A673 (cell line): ENCODE data around the gene C2orf76. TPM values are rescaled to one million over a fixed set of nuclear protein-coding genes. Genes with fewer than 3 reads are reported as not detected.

Experiments
- BruUV-seq: library from RNA; stranded (reverse); fragments of 400-500 nt; replicated peaks from 2 replicates; lab custom pipeline; 2021; lab: Mats Ljungman, UMichigan
- CTCF ChIA-PET: fragments of 300-600 bp; sonication (Branson Sonifier 250); formaldehyde crosslinking; loops from one replicate; lab custom pipeline; 2022; ENCODE audit warnings: antibody characterized with exemption; lab: Charles Lee
- POLR2A ChIA-PET: fragments of 300-600 bp; sonication (Branson Sonifier 250); formaldehyde crosslinking; loops from one replicate; lab custom pipeline; 2022; ENCODE audit warnings: antibody characterized with exemption; ENCODE audit not compliant: low non-redundant PET; lab: Charles Lee
- DNase-seq: peaks from one replicate; pipeline ENCODE4 v3.0.0-alpha.2; 2015; ENCODE audit warnings: low spot score
- H3K27ac ChIP-seq: fragments of 200-600 bp; sonication (generic); 2 replicates; pipeline ENCODE4 v1.5.1; 2016; ENCODE audit warnings: mixed run types, low read depth, mild to moderate bottlenecking, mixed read lengths, antibody characterized with exemption, low read length; ENCODE audit not compliant: poor library complexity, severe bottlenecking
- H3K27me3 ChIP-seq: fragments of 200-600 bp; sonication (generic); replicated peaks from 2 replicates; pipeline ENCODE4 v1.6.1; 2017; ENCODE audit warnings: mixed run types, low read depth, mild to moderate bottlenecking, mixed read lengths, antibody characterized with exemption, low read length; ENCODE audit not compliant: insufficient read depth, poor library complexity
- H3K36me3 ChIP-seq: fragments of 200-600 bp; sonication (generic); 2 replicates; pipeline ENCODE4 v1.6.1; 2016; ENCODE audit warnings: mixed run types, mild to moderate bottlenecking, mixed read lengths, antibody characterized with exemption, low read length; ENCODE audit not compliant: insufficient read depth, poor library complexity, severe bottlenecking
- H3K4me1 ChIP-seq: fragments of 200-600 bp; sonication (generic); 2 replicates; pipeline ENCODE4 v1.6.1; 2017; ENCODE audit warnings: mixed run types, mild to moderate bottlenecking, mixed read lengths, antibody characterized with exemption, low read length; ENCODE audit not compliant: insufficient read depth, poor library complexity, severe bottlenecking
- H3K4me3 ChIP-seq: fragments of 200-600 bp; sonication (generic); 2 replicates; pipeline ENCODE4 v1.5.1; 2016; ENCODE audit warnings: low read depth, mixed run types, mild to moderate bottlenecking, mixed read lengths, low read length; ENCODE audit not compliant: poor library complexity, severe bottlenecking
- H3K9me3 ChIP-seq: fragments of 200-600 bp; sonication (generic); 2 replicates; pipeline ENCODE4 v1.6.1; 2016; ENCODE audit warnings: mixed run types, low read depth, mild to moderate bottlenecking, mixed read lengths, antibody characterized with exemption, low read length; ENCODE audit not compliant: poor library complexity, severe bottlenecking
- EZH2 ChIP-seq: fragments of 200-600 bp; sonication (generic); IDR thresholded peaks from 2 replicates; pipeline ENCODE4 v1.6.1; 2017; ENCODE audit warnings: borderline replicate concordance, low read depth, mild to moderate bottlenecking, mixed read lengths, antibody characterized with exemption, low read length; ENCODE audit not compliant: poor library complexity, severe bottlenecking
- intact Hi-C: fragments of 100-400 bp; cut with micrococcal nuclease; formaldehyde crosslinking; loops from one replicate; pipeline ENCODE4 v1.10.0; 2022; ENCODE audit not compliant: unreplicated experiment
- total RNA-seq: library from RNA; stranded (reverse); gene quantifications from 2 replicates; pipeline ENCODE4 v1.2.3, GENCODE V29; 2021
- TF ChIP-seq, protein P1 (sequence below): fragments of 300-800, 200-600 bp; sonication (generic); conservative IDR thresholded peaks from 2 replicates; pipeline ENCODE4 v1.5.1; 2017; ENCODE audit warnings: low read depth, mild to moderate bottlenecking, antibody characterized with exemption, low read length, moderate library complexity, mixed read lengths

Gene C2orf76
- total RNA-seq, 1 experiment from 2014 or later = 13.4 TPM

DNA sequence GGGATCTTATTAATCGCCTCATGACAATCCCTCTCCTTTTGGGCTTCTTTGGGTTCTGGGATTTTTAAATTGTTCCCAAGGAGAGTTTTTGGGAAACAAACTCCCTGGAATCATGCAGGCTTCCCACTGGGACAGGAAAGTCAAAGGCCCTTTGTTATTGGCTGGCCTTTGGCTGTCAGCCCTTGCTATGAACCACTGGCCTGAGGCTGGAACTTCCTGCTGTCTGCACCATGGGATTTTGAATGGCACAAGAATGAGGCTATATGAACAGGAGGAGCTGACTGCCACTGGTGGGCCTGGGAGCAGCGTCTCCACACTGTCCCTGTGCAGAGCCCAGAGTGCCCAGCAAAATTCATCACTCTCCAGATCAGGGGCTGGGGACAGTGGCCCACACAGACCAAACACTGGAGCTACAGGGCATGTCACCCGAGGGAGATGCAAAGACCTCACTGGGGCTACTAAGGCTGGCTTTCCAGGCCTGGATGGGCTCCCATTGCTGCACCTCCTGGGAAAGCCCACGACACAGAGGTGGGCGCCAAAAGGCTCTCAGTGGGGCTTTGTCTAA, 107.3 kb downstream of the C2orf76 start:
- Histone ChIP-seq H3K4me1 (peaks cover 6% of the 10 kb centered on the region), H3K9me3 (no peaks in the 10 kb centered on the region), H3K36me3 (no peaks in the 10 kb centered on the region), H3K27me3 (no peaks in the 10 kb centered on the region), H3K4me3 (no peak overlapping the region), H3K27ac (no peak overlapping the region)
- no peak for DNase-seq
- POLR2A ChIA-PET = no interaction called here
- CTCF ChIA-PET = no interaction called here
- TF ChIP-seq, protein P1, sequence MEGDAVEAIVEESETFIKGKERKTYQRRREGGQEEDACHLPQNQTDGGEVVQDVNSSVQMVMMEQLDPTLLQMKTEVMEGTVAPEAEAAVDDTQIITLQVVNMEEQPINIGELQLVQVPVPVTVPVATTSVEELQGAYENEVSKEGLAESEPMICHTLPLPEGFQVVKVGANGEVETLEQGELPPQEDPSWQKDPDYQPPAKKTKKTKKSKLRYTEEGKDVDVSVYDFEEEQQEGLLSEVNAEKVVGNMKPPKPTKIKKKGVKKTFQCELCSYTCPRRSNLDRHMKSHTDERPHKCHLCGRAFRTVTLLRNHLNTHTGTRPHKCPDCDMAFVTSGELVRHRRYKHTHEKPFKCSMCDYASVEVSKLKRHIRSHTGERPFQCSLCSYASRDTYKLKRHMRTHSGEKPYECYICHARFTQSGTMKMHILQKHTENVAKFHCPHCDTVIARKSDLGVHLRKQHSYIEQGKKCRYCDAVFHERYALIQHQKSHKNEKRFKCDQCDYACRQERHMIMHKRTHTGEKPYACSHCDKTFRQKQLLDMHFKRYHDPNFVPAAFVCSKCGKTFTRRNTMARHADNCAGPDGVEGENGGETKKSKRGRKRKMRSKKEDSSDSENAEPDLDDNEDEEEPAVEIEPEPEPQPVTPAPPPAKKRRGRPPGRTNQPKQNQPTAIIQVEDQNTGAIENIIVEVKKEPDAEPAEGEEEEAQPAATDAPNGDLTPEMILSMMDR = no peak
- no peak for TF ChIP-seq EZH2
- intact Hi-C loops = no loop called here
- BruUV-seq = no TSS peak

DNA sequence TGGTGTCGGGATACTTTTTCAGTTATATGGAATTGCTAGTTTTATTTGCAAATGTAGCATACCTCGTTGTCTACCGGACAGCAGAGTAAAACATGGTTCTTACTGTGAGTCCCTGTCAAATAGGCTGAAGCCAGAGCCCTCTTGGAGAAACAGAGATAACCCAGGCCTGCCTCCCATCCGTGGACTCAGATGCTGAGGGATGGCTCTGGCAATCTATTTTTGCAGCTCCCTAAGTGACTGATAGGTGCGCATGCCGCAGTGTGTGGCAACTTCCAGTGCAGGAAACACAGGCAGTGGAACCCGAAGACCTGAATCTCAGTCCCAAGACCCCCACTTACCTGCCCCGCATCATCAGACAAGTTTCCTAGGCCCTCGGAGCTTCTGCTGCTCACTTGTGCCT, 109.4 kb downstream of the C2orf76 start:
- H3K36me3 ChIP-seq = no peaks in the 10 kb centered on the region
- intact Hi-C loops = no loop called here
- H3K4me1 ChIP-seq = peaks cover 6% of the 10 kb centered on the region
- BruUV-seq = no TSS peak
- ChIA-PET POLR2A (no interaction called here), CTCF (no interaction called here)
- no peak for TF ChIP-seq EZH2
- TF ChIP-seq, protein P1 = no peak
- no peaks in the 10 kb centered on the region for H3K27me3 ChIP-seq
- H3K27ac ChIP-seq = no peak overlapping the region
- H3K4me3 ChIP-seq = no peak overlapping the region
- DNase-seq = no peak
- H3K9me3 ChIP-seq = no peaks in the 10 kb centered on the region

DNA sequence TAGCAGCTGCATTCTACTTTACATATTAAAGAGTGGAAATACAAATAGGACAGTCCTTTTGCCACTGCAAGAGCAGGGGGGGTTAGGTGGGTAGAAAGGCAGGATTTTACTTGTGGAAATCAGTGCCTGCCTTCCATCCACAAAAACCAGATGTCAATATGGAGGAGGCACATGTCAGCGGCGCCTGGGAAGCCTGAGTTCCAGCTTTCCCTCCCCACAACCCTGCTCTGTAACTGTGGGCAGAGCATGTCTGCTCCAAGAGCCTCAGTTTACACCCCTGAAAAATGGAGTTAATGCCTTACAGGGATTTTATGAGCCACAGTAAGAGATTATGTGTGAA, 110.1 kb downstream of the C2orf76 start:
- Histone ChIP-seq H3K9me3 (no peaks in the 10 kb centered on the region), H3K27me3 (no peaks in the 10 kb centered on the region), H3K4me1 (peaks cover 6% of the 10 kb centered on the region), H3K27ac (no peak overlapping the region), H3K4me3 (no peak overlapping the region), H3K36me3 (no peaks in the 10 kb centered on the region)
- ChIA-PET POLR2A (no interaction called here), CTCF (no interaction called here)
- TF ChIP-seq EZH2 = no peak
- TF ChIP-seq, protein P1 = no peak
- DNase-seq = no peak
- BruUV-seq = no TSS peak
- intact Hi-C loops = no loop called here
